Astrocyte of the spinal cord (primary cell): ENCODE results near the gene DCST1.
A peak's percentile ranks its signal among the peaks of the same experiment; 100 is the strongest.

Experiments used
- DNase-seq: peaks from one replicate; pipeline ENCODE4 v3.0.0; 2011; ENCODE audit warnings: low read depth, low spot score
- H3K4me3 ChIP-seq: 2 replicates; pipeline ENCODE4 v1.5.1; 2011; ENCODE audit warnings: low read depth, mild to moderate bottlenecking, low read length, moderate library complexity
- CTCF ChIP-seq: IDR thresholded peaks from 2 replicates; pipeline ENCODE4 v1.5.1; 2012; ENCODE audit warnings: low read depth, mild to moderate bottlenecking, low read length, inconsistent platforms
- in situ Hi-C: cut with HindIII; loops from 2 replicates; pipeline ENCODE4 v1.10.0; 2017; ENCODE audit warnings: low sequenced_read_pairs

Gene DCST1

GRCh38 chr1:155069551-155070157, 36.0 kb downstream of the DCST1 start:
- in situ Hi-C loops: no loop called here
- DNase-seq: no peak
- TF ChIP-seq CTCF: no peak
- H3K4me3 ChIP-seq: no peak overlapping the region

GRCh38 chr1:155070158-155070621, 36.6 kb downstream of the DCST1 start:
- TF ChIP-seq CTCF: no peak
- H3K4me3 ChIP-seq: no peak overlapping the region
- no peak for DNase-seq
- in situ Hi-C loops: no loop called here

GRCh38 chr1:155070721-155071569, 37.3 kb downstream of the DCST1 start:
- TF ChIP-seq CTCF: peak; percentile 40
- in situ Hi-C loops: no loop called here
- peak; percentile 72 for DNase-seq
- H3K4me3 ChIP-seq: peak overlapping the region; percentile 35

GRCh38 chr1:155071701-155072100, 38.1 kb downstream of the DCST1 start:
- TF ChIP-seq CTCF: no peak
- in situ Hi-C loops: no loop called here
- DNase-seq: no peak
- H3K4me3 ChIP-seq: no peak overlapping the region

GRCh38 chr1:155072531-155073289, 39.1 kb downstream of the DCST1 start:
- in situ Hi-C loops: no loop called here
- no peak for TF ChIP-seq CTCF
- DNase-seq: no peak
- no peak overlapping the region for H3K4me3 ChIP-seq
